ENCODE measurements around the gene RNF182. TPM values are rescaled to one million over a fixed set of nuclear protein-coding genes. Genes with fewer than 3 reads are reported as not detected.

Gene RNF182
- total RNA-seq, 1 donor from 2014 or later = not detected

- no peak overlapping the region for H3K4me3 ChIP-seq (ENCODE audit: low read depth, low read length)
- TF ChIP-seq, protein P1, sequence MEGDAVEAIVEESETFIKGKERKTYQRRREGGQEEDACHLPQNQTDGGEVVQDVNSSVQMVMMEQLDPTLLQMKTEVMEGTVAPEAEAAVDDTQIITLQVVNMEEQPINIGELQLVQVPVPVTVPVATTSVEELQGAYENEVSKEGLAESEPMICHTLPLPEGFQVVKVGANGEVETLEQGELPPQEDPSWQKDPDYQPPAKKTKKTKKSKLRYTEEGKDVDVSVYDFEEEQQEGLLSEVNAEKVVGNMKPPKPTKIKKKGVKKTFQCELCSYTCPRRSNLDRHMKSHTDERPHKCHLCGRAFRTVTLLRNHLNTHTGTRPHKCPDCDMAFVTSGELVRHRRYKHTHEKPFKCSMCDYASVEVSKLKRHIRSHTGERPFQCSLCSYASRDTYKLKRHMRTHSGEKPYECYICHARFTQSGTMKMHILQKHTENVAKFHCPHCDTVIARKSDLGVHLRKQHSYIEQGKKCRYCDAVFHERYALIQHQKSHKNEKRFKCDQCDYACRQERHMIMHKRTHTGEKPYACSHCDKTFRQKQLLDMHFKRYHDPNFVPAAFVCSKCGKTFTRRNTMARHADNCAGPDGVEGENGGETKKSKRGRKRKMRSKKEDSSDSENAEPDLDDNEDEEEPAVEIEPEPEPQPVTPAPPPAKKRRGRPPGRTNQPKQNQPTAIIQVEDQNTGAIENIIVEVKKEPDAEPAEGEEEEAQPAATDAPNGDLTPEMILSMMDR (IDR thresholded peaks at IDR 0.05; ENCODE audit: insufficient read depth, low read length, severe bottlenecking) = no peak
- no peaks in the 10 kb centered on the region for H3K27me3 ChIP-seq (ENCODE audit: control insufficient read depth, insufficient read depth, low read length)
- no peak for DNase-seq (ENCODE audit: low read depth)
- H3K36me3 ChIP-seq (ENCODE audit: control insufficient read depth, insufficient read depth, low read length) = no peaks in the 10 kb centered on the region
- no peak for FAIRE-seq
Observed at GRCh38 chr6:13885601-13886000, 39.2 kb upstream of the RNF182 start.

- H3K36me3 ChIP-seq (ENCODE audit: control insufficient read depth, insufficient read depth, low read length) = no peaks in the 10 kb centered on the region
- no peak for DNase-seq (ENCODE audit: low read depth)
- TF ChIP-seq, protein P1 (IDR thresholded peaks at IDR 0.05; ENCODE audit: insufficient read depth, low read length, severe bottlenecking) = no peak
- H3K4me3 ChIP-seq (ENCODE audit: low read depth, low read length) = no peak overlapping the region
- no peaks in the 10 kb centered on the region for H3K27me3 ChIP-seq (ENCODE audit: control insufficient read depth, insufficient read depth, low read length)
- FAIRE-seq = no peak
Observed at GRCh38 chr6:13886949-13887348, 37.8 kb upstream of the RNF182 start.

GRCh38 chr6:13892017-13892645 is 32.6 kb upstream of the RNF182 start:
- H3K27me3 ChIP-seq (ENCODE audit: control insufficient read depth, insufficient read depth, low read length) = peaks cover 4% of the 10 kb centered on the region

DNA sequence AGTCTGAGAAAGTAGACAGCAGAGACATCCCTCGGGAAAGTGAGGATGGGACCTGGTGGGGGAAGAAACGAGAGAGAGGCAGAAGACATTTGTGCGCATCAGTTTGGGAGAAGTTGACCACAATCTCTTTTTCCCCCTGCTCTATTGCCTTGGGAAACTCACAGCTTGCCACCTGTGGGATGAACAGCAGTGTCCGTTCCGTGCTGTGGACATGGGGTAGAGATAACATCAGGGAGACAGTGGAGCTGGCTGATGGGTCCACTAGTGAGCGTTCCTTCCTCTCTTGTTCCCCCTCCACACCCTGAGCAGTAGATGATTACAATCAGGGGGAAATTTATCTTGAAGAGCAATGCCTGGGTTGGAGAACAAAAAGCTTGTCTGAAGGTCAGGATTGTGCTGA is 21.8 kb upstream of the RNF182 start:
- peaks cover 4% of the 10 kb centered on the region for H3K27me3 ChIP-seq (ENCODE audit: control insufficient read depth, insufficient read depth, low read length)
- TF ChIP-seq, protein P1 (IDR thresholded peaks at IDR 0.05; ENCODE audit: insufficient read depth, low read length, severe bottlenecking) = no peak
- H3K4me3 ChIP-seq (ENCODE audit: low read depth, low read length) = no peak overlapping the region
- FAIRE-seq (no peak), DNase-seq (ENCODE audit: low read depth) (no peak)
- H3K36me3 ChIP-seq (ENCODE audit: control insufficient read depth, insufficient read depth, low read length) = no peaks in the 10 kb centered on the region

More at GRCh38 chr6:13892017-13892645, 32.6 kb upstream of the RNF182 start:
- no peak for FAIRE-seq
- H3K36me3 ChIP-seq (ENCODE audit: control insufficient read depth, insufficient read depth, low read length) = no peaks in the 10 kb centered on the region
- H3K4me3 ChIP-seq (ENCODE audit: low read depth, low read length) = no peak overlapping the region
- TF ChIP-seq, protein P1 (IDR thresholded peaks at IDR 0.05; ENCODE audit: insufficient read depth, low read length, severe bottlenecking) = no peak
- no peak for DNase-seq (ENCODE audit: low read depth)

- Histone ChIP-seq H3K4me3 (ENCODE audit: low read depth, low read length) (no peak overlapping the region), H3K27me3 (ENCODE audit: control insufficient read depth, insufficient read depth, low read length) (peaks cover 4% of the 10 kb centered on the region), H3K36me3 (ENCODE audit: control insufficient read depth, insufficient read depth, low read length) (no peaks in the 10 kb centered on the region)
- FAIRE-seq (no peak), DNase-seq (ENCODE audit: low read depth) (no peak)
- TF ChIP-seq, protein P1 (IDR thresholded peaks at IDR 0.05; ENCODE audit: insufficient read depth, low read length, severe bottlenecking) = no peak
Observed at GRCh38 chr6:13903364-13903763, 21.4 kb upstream of the RNF182 start.

DNA sequence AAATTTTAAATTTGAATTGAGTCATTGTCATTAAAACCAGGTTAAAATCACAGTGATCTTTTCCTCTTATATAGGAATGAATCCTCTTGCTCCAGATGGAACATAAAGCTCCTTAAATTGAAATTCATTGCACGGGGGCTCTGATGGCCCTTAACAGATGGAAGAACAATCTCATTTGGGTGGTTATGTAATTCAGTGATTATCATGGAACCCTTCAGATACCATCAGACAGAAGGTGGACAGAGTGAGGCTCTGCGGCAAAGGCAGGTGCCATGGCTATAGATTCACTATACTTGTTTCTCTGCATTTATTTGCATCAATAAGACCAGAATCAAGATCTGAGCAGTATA is 17.8 kb upstream of the RNF182 start:
- FAIRE-seq (no peak), DNase-seq (ENCODE audit: low read depth) (no peak)
- Histone ChIP-seq H3K36me3 (ENCODE audit: control insufficient read depth, insufficient read depth, low read length) (no peaks in the 10 kb centered on the region), H3K4me3 (ENCODE audit: low read depth, low read length) (no peak overlapping the region), H3K27me3 (ENCODE audit: control insufficient read depth, insufficient read depth, low read length) (peaks cover 4% of the 10 kb centered on the region)
- TF ChIP-seq, protein P1 (IDR thresholded peaks at IDR 0.05; ENCODE audit: insufficient read depth, low read length, severe bottlenecking) = no peak
